ENCODE results near the gene MAN1A1.

GRCh38 chr6:119171088-119171841 lies 178.3 kb downstream of the MAN1A1 start:
- TF ChIP-seq MYBL2 (CRISPR knock-in tag; IDR thresholded peaks at IDR 0.05), result no peak
- no peak for TF ChIP-seq E2F1 (CRISPR knock-in tag; IDR thresholded peaks at IDR 0.05)
- no peak for TF ChIP-seq STAT6 (CRISPR knock-in tag; conservative IDR thresholded peaks at IDR 0.05; ENCODE audit: low read depth)
- no peak for TF ChIP-seq PRRX2 (CRISPR knock-in tag; IDR thresholded peaks at IDR 0.05)
- no peak for TF ChIP-seq CTCF (IDR thresholded peaks at IDR 0.05)
- TF ChIP-seq NR1H2 (CRISPR knock-in tag; IDR thresholded peaks at IDR 0.05), result no peak
- no peak for TF ChIP-seq ATF3 (CRISPR knock-in tag; conservative IDR thresholded peaks at IDR 0.05)
- TF ChIP-seq MLX (CRISPR knock-in tag; IDR thresholded peaks at IDR 0.05), result no peak
- TF ChIP-seq TEAD4 (CRISPR knock-in tag; IDR thresholded peaks at IDR 0.05), result no peak
- TF ChIP-seq ZNF532 (CRISPR knock-in tag; IDR thresholded peaks at IDR 0.05; ENCODE audit: borderline replicate concordance), result no peak
- TF ChIP-seq PREB (CRISPR knock-in tag; IDR thresholded peaks at IDR 0.05; ENCODE audit: borderline replicate concordance), result no peak
